Ascending aorta (tissue), 2 donors: ENCODE measurements around the gene TASOR2. TPM values are rescaled to one million over a fixed set of nuclear protein-coding genes. Genes with fewer than 3 reads are reported as not detected.

ENCODE experiments used
- DNase-seq, 2 donors: peaks; one replicate each; pipeline ENCODE4 v3.0.0-alpha.2; 2019; ENCODE audit warnings: low spot score in 2 of 2
- H3K27ac ChIP-seq, 2 donors: fragments of 200-600 bp; sonication (generic); one replicate each; pipeline ENCODE4 v1.5.1; 2016 to 2017; ENCODE audit warnings: mild to moderate bottlenecking in 1 of 2
- H3K27me3 ChIP-seq: fragments of 200-600 bp; sonication (generic); one replicate; pipeline ENCODE4 v1.5.1; 2017
- H3K36me3 ChIP-seq, 2 donors: fragments of 200-600 bp; sonication (generic); one replicate each; pipeline ENCODE4 v1.5.1; 2016
- H3K4me1 ChIP-seq, 2 donors: fragments of 200-600 bp; sonication (generic); one replicate each; pipeline ENCODE4 v1.5.1; 2016 to 2017; ENCODE audit warnings: mild to moderate bottlenecking in 1 of 2
- H3K4me3 ChIP-seq, 2 donors: fragments of 200-600 bp; sonication (generic); one replicate each; pipeline ENCODE4 v1.5.1; 2016 to 2017; ENCODE audit warnings: mild to moderate bottlenecking in 1 of 2
- H3K9me3 ChIP-seq, 2 donors: fragments of 200-600 bp; sonication (generic); one replicate each; pipeline ENCODE4 v1.5.1; 2016
- CTCF ChIP-seq, 3 experiments: fragments of 200-600 bp in 2 of 3; fragments of 450-650 bp in 1 of 3; sonication (generic) in 2 of 3; IDR thresholded peaks; one replicate each; pipeline ENCODE4 v1.5.1; 2016 to 2019; ENCODE audit warnings: antibody characterized with exemption in 3 of 3, mild to moderate bottlenecking in 1 of 3, moderate library complexity in 1 of 3
- intact Hi-C: fragments of 100-400 bp; cut with DNase I; formaldehyde crosslinking; loops from one replicate; pipeline ENCODE4 v1.15.1; 2023
- total RNA-seq: library from RNA; depleted of rRNA; stranded (reverse); fragments of >200 nt; gene quantifications from one replicate; pipeline ENCODE4 v1.1.0, GENCODE V29; 2016

TASOR2 gene
- total RNA-seq, 1 donor from 2014 or later, result 12.2 TPM

DNA sequence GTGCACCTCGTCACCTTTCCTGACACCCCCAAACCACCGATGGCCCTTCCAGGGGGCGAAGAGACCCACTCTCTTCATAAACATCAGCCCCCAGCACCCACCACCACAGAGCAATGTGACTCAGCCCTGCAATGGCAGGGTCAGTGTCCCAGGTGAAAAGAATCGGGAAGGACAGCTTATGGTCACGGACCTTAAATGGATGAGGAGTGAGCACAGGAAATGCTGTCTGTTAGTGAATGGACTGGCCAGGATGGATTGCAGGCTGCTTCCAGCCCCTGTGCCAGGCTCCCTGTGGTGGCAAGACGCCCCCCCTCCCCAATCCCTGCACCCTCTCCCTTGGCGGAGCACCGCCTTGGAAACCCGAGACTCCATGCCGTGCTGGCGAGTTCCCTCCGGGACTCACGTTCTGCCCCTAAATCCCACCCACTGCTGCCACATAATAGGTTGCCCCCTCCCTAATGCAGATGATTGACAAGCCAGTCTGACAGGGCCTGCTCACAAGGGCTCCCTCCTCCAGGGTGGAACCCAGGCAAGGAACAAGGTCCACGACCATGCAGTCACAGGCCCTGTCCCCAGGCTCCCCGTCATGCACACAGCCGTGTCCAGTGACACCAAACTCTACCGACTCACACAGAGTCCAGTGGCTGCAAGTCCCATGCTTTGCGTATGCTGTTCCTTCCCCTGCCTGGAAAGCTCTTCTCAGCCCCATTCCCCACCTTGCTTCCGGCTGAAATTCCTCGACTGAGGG lies 25.6 kb upstream of the TASOR2 start:
- no peak overlapping the region for H3K27ac ChIP-seq
- no peaks in the 10 kb centered on the region for H3K9me3 ChIP-seq
- peaks cover 0 to 5% of the 10 kb centered on the region in 2 donors for H3K4me1 ChIP-seq
- intact Hi-C loops, result no loop called here
- TF ChIP-seq CTCF (IDR thresholded peaks at IDR 0.05), result no peak
- DNase-seq, result no peak
- no peak overlapping the region for H3K4me3 ChIP-seq
- H3K27me3 ChIP-seq, result no peaks in the 10 kb centered on the region
- H3K36me3 ChIP-seq, result no peaks in the 10 kb centered on the region

DNA sequence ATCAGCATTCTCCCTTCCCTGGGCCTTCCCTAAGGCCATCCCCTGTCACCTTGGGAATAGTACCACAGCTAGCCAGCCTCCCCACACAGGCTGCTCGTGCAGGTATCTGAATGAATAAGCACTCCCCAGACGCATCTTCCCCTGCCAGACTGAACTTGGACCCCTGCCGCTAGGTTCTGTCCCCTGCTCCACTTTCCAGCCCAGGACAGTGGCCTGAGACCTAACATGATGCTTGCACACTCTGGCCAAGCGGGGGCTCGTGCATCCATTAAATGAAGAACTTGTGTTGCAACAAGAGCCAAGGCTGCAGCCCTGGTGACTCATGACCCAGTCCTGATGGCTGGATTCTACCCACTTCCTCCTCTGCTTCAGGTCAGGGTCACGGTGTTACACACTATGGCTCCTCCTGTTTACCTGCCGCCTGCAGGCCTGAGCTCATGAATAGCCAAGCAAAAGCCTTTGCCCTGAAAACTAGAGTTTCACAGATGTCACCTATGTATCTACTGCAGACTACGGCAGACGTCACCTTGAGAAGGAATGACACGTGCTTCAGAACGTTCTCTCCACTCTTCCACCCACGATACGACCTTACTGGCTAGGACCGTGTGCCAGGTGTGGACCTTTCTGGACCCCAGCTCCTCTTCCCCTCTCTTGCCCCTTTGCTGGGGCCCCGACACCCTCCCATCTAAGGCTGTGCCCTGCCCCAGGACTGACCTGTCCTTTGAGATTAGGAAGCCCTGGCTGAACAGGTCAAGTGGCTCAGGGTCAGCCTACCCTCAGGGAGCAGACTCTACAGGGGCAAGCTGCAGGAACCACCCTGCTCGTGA lies 24.7 kb upstream of the TASOR2 start:
- no peaks in the 10 kb centered on the region for H3K36me3 ChIP-seq
- no peaks in the 10 kb centered on the region for H3K27me3 ChIP-seq
- no peak overlapping the region for H3K27ac ChIP-seq
- no peak for DNase-seq
- TF ChIP-seq CTCF (IDR thresholded peaks at IDR 0.05), result no peak
- H3K4me3 ChIP-seq, result no peak overlapping the region
- intact Hi-C loops, result no loop called here
- peaks cover 0 to 11% of the 10 kb centered on the region in 2 donors for H3K4me1 ChIP-seq
- H3K9me3 ChIP-seq, result no peaks in the 10 kb centered on the region

DNA sequence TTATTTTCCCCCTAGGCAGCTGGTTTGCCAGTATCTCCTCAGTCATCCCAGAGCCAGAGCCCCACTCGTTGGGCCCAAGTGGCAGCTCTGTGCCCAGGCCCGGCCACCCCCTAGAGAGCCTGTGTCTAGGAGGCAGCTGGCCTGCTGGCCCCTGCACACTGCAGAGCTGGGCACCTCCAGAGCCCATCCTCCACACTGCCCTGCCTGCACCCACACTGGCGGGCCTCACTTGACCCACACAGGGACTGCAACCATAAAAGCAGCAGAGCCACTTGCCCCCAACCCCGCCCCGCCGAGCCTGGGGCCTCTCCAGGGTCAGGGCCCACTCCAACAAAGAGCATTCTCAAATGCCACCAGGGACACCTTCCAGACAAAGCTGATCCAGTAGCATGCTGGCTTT lies 23.6 kb upstream of the TASOR2 start:
- TF ChIP-seq CTCF (IDR thresholded peaks at IDR 0.05), result no peak
- DNase-seq, result no peak
- intact Hi-C loops, result no loop called here
- Histone ChIP-seq H3K4me3 (no peak overlapping the region), H3K9me3 (no peaks in the 10 kb centered on the region), H3K27me3 (no peaks in the 10 kb centered on the region), H3K4me1 (peaks cover 0 to 13% of the 10 kb centered on the region in 2 donors), H3K27ac (no peak overlapping the region), H3K36me3 (no peaks in the 10 kb centered on the region)

DNA sequence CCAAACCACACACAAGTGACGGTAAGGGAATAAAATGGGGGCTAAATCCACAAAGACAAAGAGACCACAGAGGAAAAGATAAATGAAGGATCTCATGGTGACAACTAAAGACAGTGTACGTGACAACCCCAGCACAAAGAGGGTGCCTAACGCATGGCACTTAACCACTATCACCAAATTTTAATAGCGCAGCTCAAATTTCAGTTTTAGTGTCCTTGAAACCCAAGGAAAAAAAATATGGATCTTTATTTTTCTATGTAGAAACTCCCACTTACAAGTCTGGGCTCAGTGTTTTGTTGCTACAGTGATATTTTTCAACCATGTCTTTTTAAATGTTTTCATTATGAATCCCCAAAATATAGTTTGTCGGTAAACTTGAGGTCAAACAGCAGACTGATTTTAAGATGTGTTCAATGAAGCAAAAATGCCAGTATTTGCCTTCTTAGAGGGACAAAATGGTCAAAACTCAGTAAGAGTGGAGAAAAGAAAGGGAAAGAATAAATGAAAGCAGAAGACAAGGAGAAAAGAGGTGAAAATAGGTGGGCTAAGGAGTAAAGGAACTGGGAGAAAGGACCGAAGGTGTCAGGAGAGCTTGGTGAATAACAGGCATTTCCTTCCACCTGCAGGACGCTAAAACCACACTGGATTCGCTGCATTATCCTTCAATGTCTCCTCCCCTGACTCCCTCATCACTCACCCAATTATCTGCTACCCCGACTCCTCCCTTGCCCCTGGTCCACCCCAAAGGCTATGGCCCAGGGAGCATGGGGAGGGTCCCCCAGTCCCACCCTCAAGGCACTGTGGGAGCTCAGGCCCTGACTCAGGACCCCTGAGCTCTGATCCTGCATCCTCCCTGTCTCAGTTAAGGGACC lies 21.7 kb upstream of the TASOR2 start:
- no peak for TF ChIP-seq CTCF (IDR thresholded peaks at IDR 0.05)
- H3K27me3 ChIP-seq, result no peaks in the 10 kb centered on the region
- no peaks in the 10 kb centered on the region for H3K9me3 ChIP-seq
- H3K36me3 ChIP-seq, result no peaks in the 10 kb centered on the region
- no peak overlapping the region for H3K4me3 ChIP-seq
- no peak for DNase-seq
- intact Hi-C loops, result no loop called here
- H3K4me1 ChIP-seq, result peaks cover 0 to 17% of the 10 kb centered on the region in 2 donors
- H3K27ac ChIP-seq, result no peak overlapping the region

- intact Hi-C loops, result no loop called here
- Histone ChIP-seq H3K27ac (peak overlapping the region in 1 of 2 donors; percentile 18), H3K4me3 (no peak overlapping the region), H3K27me3 (no peaks in the 10 kb centered on the region), H3K4me1 (peaks cover 0 to 17% of the 10 kb centered on the region in 2 donors), H3K9me3 (no peaks in the 10 kb centered on the region), H3K36me3 (no peaks in the 10 kb centered on the region)
- DNase-seq, result no peak
- TF ChIP-seq CTCF (IDR thresholded peaks at IDR 0.05), result no peak
Measured at GRCh38 chr10:5663692-5664427, 20.8 kb upstream of the TASOR2 start.
